ENCODE measurements around the gene STRN3. TPM values are rescaled to one million over a fixed set of nuclear protein-coding genes. Genes with fewer than 3 reads are reported as not detected.

STRN3 gene
- total and polyA plus RNA-seq, 2 of the 4 experiments (the other 2 are of a cell fraction): 10.8 to 78.7 TPM

DNA sequence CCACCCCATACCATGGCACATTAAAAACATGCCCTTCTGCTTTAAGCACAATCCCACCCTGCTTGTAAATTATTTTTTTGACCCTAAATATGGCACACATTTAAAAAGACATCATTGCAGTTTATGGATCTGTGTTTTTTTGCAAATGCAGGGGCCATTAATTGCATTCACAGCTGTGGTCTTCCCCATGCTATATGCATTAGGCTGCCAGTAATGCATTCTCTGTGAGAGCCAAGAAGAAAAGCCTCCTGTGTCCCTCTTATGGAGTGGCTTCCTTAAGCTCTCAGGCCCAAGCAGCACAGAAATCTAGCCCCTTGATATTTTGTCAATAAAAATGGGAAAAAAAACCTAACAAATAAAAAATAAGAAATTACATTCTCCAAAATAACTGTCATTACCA, 172.2 kb downstream of the STRN3 start:
- H2BK5ac ChIP-seq (ENCODE audit: low read depth, low read length, poor library complexity, severe bottlenecking): no peak overlapping the region
- in situ Hi-C loops (cut with MboI; ENCODE audit: low sequenced_read_pairs): no loop called here
- no peak overlapping the region for H4K91ac ChIP-seq (ENCODE audit: insufficient read depth, low read depth, low read length)
- H3K9me1 ChIP-seq (ENCODE audit: insufficient read depth, low read length): no peaks in the 10 kb centered on the region
- no peak overlapping the region for H3K56ac ChIP-seq (ENCODE audit: extremely low read depth, insufficient read depth, low read length)
- ChIA-PET CTCF (no interaction called here), POLR2A (ENCODE audit: unreplicated experiment) (no interaction called here)
- no peaks in the 10 kb centered on the region for H3K9me3 ChIP-seq (ENCODE audit: control insufficient read depth, insufficient read depth, low read length)
- no peak overlapping the region for H3K9ac ChIP-seq (ENCODE audit: low read depth, low read length)
- ATAC-seq (ENCODE audit: low read depth): no peak
- TF ChIP-seq CHD1 (IDR thresholded peaks at IDR 0.05; ENCODE audit: low read depth, low read length): no peak
- no peak for TF ChIP-seq NFE2L2 (IDR thresholded peaks at IDR 0.05; ENCODE audit: low read depth, low read length)
- TF ChIP-seq FOS (IDR thresholded peaks at IDR 0.05; ENCODE audit: low read depth, low read length): no peak
- no peak for TF ChIP-seq RAD21 (IDR thresholded peaks at IDR 0.05; ENCODE audit: low read length)
- TF ChIP-seq MXI1 (IDR thresholded peaks at IDR 0.05; ENCODE audit: borderline replicate concordance, low read depth, low read length): no peak
- TF ChIP-seq CTCF (conservative IDR thresholded peaks at IDR 0.05; ENCODE audit: low read depth, low read length): no peak
- no peak for TF ChIP-seq RCOR1 (IDR thresholded peaks at IDR 0.05; ENCODE audit: insufficient replicate concordance, low read length)
- no peak for TF ChIP-seq CEBPB (IDR thresholded peaks at IDR 0.05; ENCODE audit: low read depth, low read length)
- TF ChIP-seq RFX5 (IDR thresholded peaks at IDR 0.05; ENCODE audit: low read depth, low read length): no peak
- TF ChIP-seq, protein P1, sequence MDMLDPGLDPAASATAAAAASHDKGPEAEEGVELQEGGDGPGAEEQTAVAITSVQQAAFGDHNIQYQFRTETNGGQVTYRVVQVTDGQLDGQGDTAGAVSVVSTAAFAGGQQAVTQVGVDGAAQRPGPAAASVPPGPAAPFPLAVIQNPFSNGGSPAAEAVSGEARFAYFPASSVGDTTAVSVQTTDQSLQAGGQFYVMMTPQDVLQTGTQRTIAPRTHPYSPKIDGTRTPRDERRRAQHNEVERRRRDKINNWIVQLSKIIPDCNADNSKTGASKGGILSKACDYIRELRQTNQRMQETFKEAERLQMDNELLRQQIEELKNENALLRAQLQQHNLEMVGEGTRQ (IDR thresholded peaks at IDR 0.05; ENCODE audit: low read depth, low read length): no peak
- no peak for TF ChIP-seq SMC3 (IDR thresholded peaks at IDR 0.05; ENCODE audit: low read depth, low read length)
- no peak for TF ChIP-seq ELK1 (IDR thresholded peaks at IDR 0.05; ENCODE audit: borderline replicate concordance, low read depth, low read length)
- TF ChIP-seq MAZ (IDR thresholded peaks at IDR 0.05; ENCODE audit: borderline replicate concordance, low read depth, low read length): no peak
- no peaks in the 10 kb centered on the region for H4K20me1 ChIP-seq (ENCODE audit: insufficient read depth, low read length)
- peaks cover 7% of the 10 kb centered on the region for H3K27me3 ChIP-seq (ENCODE audit: control insufficient read depth, insufficient read depth, low read length)
- no peak overlapping the region for H2BK120ac ChIP-seq (ENCODE audit: low read depth, low read length)
- H3K23ac ChIP-seq (ENCODE audit: low read depth, low read length): no peak overlapping the region
- no peak overlapping the region for H2AFZ ChIP-seq (replicated peaks; ENCODE audit: low read length, poor library complexity)
- H3K4me1 ChIP-seq (ENCODE audit: control insufficient read depth, insufficient read depth, low read length): no peaks in the 10 kb centered on the region
- no peak overlapping the region for H3K4ac ChIP-seq (ENCODE audit: low read depth, low read length)
- H3K4me2 ChIP-seq (ENCODE audit: low read depth, low read length): no peak overlapping the region
- dilution Hi-C loops (cut with HindIII; ENCODE audit: low sequenced_read_pairs, unreplicated experiment): no loop called here
- H2BK15ac ChIP-seq (ENCODE audit: low read depth, low read length): no peak overlapping the region
- no peak overlapping the region for H3K4me3 ChIP-seq (ENCODE audit: insufficient read depth, low read depth, low read length)
- no peak overlapping the region for H2BK20ac ChIP-seq (ENCODE audit: low read depth, low read length)
- H3K36me3 ChIP-seq (ENCODE audit: control insufficient read depth, insufficient read depth, low read length): no peaks in the 10 kb centered on the region
- H3K18ac ChIP-seq (ENCODE audit: low read depth, low read length): no peak overlapping the region
- no peak overlapping the region for H2AK9ac ChIP-seq (replicated peaks; ENCODE audit: low read depth, low read length, poor library complexity)
- DNase-seq: no peak
- no peak overlapping the region for H2AK5ac ChIP-seq (ENCODE audit: low read depth, low read length)
- intact Hi-C loops (cut with micrococcal nuclease): no loop called here
- H3K79me1 ChIP-seq (ENCODE audit: low read depth in 1 of 2, low read length in 2 of 2): no peaks in the 10 kb centered on the region
- no peak overlapping the region for H4K5ac ChIP-seq (ENCODE audit: low read depth, low read length)
- no TSS peak for BruUV-seq (replicated peaks)
- H3K27ac ChIP-seq (ENCODE audit: insufficient read depth, low read length): no peak overlapping the region
- no peak overlapping the region for H4K8ac ChIP-seq (ENCODE audit: low read depth in 2 of 2, low read length in 2 of 2)
- H3K14ac ChIP-seq (replicated peaks; ENCODE audit: low read depth, low read length): no peak overlapping the region

All from IMR-90 (cell line).